GM23338 (cell line): ENCODE measurements around the gene KLHL21.

ENCODE experiments used
- CREB1 ChIP-seq: fragments of 250-450 bp; sonication (Bioruptor Pico); IDR thresholded peaks from 2 replicates; pipeline ENCODE4 v1.5.0; 2020; ENCODE audit warnings: low read depth, mild to moderate bottlenecking, moderate library complexity
- CTCF ChIP-seq, 2 experiments: fragments of 200-600 bp in 1 of 2; sonication (generic) in 1 of 2; conservative IDR thresholded peaks; 2 replicates each; pipeline versions ENCODE4 v1.5.1 to v1.6.1; 2016 to 2017; ENCODE audit warnings: antibody characterized with exemption in 2 of 2, low read depth in 2 of 2, mild to moderate bottlenecking in 2 of 2, moderate library complexity in 1 of 2
- EZH2 ChIP-seq: fragments of 200-600 bp; sonication (generic); IDR thresholded peaks from one replicate; pipeline ENCODE4 v1.8.0; 2017; ENCODE audit warnings: antibody characterized with exemption, mild to moderate bottlenecking, low read depth; ENCODE audit not compliant: unreplicated experiment
- POLR2AphosphoS5 ChIP-seq: IDR thresholded peaks from 2 replicates; pipeline ENCODE4 v1.6.1; 2016; ENCODE audit warnings: antibody characterized with exemption, low read depth

GRCh38 chr1:6578624-6579373 lies 23.9 kb downstream of the KLHL21 start:
- TF ChIP-seq POLR2AphosphoS5: no peak
- TF ChIP-seq CTCF (conservative IDR thresholded peaks at IDR 0.05; ENCODE audit: low read depth in 2 of 2): no peak
- no peak for TF ChIP-seq CREB1
- TF ChIP-seq EZH2: no peak
